Hepatocyte (in vitro differentiated cells): ENCODE data around the gene ORM2.

Experiments used
- EZH2 ChIP-seq: fragments of 200-600 bp; sonication (generic); IDR thresholded peaks from 2 replicates; pipeline ENCODE4 v1.6.1; 2016; ENCODE audit warnings: antibody characterized with exemption, mild to moderate bottlenecking, borderline replicate concordance
- EZH2phosphoT487 ChIP-seq: fragments of 200-600 bp; sonication (generic); IDR thresholded peaks from one replicate; pipeline ENCODE4 v1.6.1; 2018; ENCODE audit warnings: antibody characterized with exemption, mild to moderate bottlenecking, low read depth, moderate library complexity; ENCODE audit not compliant: unreplicated experiment, severe bottlenecking
- TF ChIP-seq, protein P1 (sequence below): fragments of 200-600 bp; sonication (generic); IDR thresholded peaks from 2 replicates; pipeline ENCODE4 v1.5.1; 2016; ENCODE audit warnings: antibody characterized with exemption, mild to moderate bottlenecking; ENCODE audit not compliant: poor library complexity

DNA sequence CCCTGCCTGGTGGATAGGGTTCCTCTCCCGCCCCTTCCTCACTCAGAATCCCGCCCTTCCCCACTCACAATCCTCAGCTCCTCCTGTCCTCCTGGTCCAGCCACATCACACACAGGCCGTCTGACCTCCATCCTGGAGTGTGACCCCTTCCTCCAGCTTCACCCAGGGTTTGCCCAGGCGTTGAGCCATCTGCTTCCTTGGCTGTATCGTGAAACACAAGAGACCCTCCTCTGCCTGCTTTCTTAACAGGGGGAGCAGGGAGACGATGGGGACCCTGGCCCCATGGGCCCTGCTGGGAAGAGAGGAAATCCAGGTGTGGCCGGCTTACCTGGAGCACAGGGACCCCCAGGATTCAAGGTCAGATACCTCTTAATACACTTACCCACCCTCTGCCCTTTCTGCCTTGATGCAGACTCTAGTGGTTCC lies 39.1 kb upstream of the ORM2 start:
- TF ChIP-seq, protein P1, sequence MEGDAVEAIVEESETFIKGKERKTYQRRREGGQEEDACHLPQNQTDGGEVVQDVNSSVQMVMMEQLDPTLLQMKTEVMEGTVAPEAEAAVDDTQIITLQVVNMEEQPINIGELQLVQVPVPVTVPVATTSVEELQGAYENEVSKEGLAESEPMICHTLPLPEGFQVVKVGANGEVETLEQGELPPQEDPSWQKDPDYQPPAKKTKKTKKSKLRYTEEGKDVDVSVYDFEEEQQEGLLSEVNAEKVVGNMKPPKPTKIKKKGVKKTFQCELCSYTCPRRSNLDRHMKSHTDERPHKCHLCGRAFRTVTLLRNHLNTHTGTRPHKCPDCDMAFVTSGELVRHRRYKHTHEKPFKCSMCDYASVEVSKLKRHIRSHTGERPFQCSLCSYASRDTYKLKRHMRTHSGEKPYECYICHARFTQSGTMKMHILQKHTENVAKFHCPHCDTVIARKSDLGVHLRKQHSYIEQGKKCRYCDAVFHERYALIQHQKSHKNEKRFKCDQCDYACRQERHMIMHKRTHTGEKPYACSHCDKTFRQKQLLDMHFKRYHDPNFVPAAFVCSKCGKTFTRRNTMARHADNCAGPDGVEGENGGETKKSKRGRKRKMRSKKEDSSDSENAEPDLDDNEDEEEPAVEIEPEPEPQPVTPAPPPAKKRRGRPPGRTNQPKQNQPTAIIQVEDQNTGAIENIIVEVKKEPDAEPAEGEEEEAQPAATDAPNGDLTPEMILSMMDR: no peak
- TF ChIP-seq EZH2: no peak
- TF ChIP-seq EZH2phosphoT487: no peak
